HCT116 (cell line): Measurements from ENCODE around the gene CEP72. TPM values are rescaled to one million over a fixed set of nuclear protein-coding genes. Genes with fewer than 3 reads are reported as not detected.

Source experiments
- ATAC-seq: fragments of 200-7000 bp; cut with Tn5 transposase; 2 replicates; pipeline ENCODE4 v1.9.1; 2020; ENCODE audit warnings: mild to moderate bottlenecking, moderate library complexity
- BruUV-seq: library from RNA; stranded (reverse); fragments of 400-500 nt; replicated peaks from 2 replicates; lab custom pipeline; 2021; lab: Mats Ljungman, UMichigan
- CTCF ChIA-PET: fragments of 300-600 bp; sonication (Branson Sonifier 250); formaldehyde crosslinking; loops from one replicate; lab custom pipeline; 2021; ENCODE audit warnings: antibody characterized with exemption; lab: Charles Lee
- POLR2A ChIA-PET: fragments of 300-600, 350-600 bp; sonication (Branson Sonifier 250); formaldehyde crosslinking; loops from one replicate; lab custom pipeline; 2021; ENCODE audit warnings: antibody characterized with exemption; lab: Charles Lee
- RAD21 ChIA-PET, 2 experiments: fragments of 300-600 bp; sonication (Branson Sonifier 250); formaldehyde crosslinking; loops; one replicate each; lab custom pipeline; 2023; ENCODE audit warnings: low total read pairs in 2 of 2; ENCODE audit not compliant: uncharacterized antibody in 2 of 2, unreplicated experiment in 2 of 2, low non-redundant PET in 1 of 2; lab: Charles Lee
- DNase-seq: peaks from one replicate; pipeline ENCODE4 v3.0.0-alpha.2; 2010; ENCODE audit warnings: low read depth, low spot score
- H2AFZ ChIP-seq: fragments of 200-600 bp; shearing (Covaris generic), sonication (generic); 2 replicates; pipeline ENCODE4 v1.6.1; 2017; ENCODE audit warnings: low read depth, mixed run types, mixed read lengths, antibody characterized with exemption, low read length; ENCODE audit not compliant: poor library complexity, severe bottlenecking
- H3K27ac ChIP-seq: 2 replicates; pipeline ENCODE4 v1.5.1; 2012; ENCODE audit warnings: low read depth, low read length
- H3K27me3 ChIP-seq: fragments of 200-600 bp; sonication (generic); 2 replicates; pipeline ENCODE4 v1.6.1; 2016; ENCODE audit warnings: mixed run types, low read length, mixed read lengths; ENCODE audit not compliant: insufficient read depth
- H3K36me3 ChIP-seq, 2 experiments: fragments of 200-500 bp in 1 of 2; fragments of 200-600 bp in 1 of 2; sonication (Bioruptor generic) in 1 of 2; sonication (generic) in 1 of 2; 2 replicates each; pipeline versions ENCODE4 v1.5.1 to v1.6.1; 2014 to 2016; ENCODE audit warnings: low read length in 2 of 2, inconsistent platforms in 1 of 2, mixed read lengths in 1 of 2, mixed run types in 1 of 2; ENCODE audit not compliant: insufficient read depth in 2 of 2, control insufficient read depth in 1 of 2
- H3K4me1 ChIP-seq, 2 experiments: fragments of 200-600 bp in 1 of 2; sonication (generic) in 1 of 2; 2 replicates each; pipeline versions ENCODE4 v1.5.1 to v1.6.1; 2012 to 2017; ENCODE audit warnings: low read length in 2 of 2, inconsistent platforms in 1 of 2, mild to moderate bottlenecking in 1 of 2, mixed read lengths in 1 of 2, mixed run types in 1 of 2, moderate library complexity in 1 of 2; ENCODE audit not compliant: insufficient read depth in 2 of 2, control insufficient read depth in 1 of 2
- H3K4me2 ChIP-seq: fragments of 200-600 bp; sonication (generic); 2 replicates; pipeline ENCODE4 v1.6.1; 2017; ENCODE audit warnings: mixed run types, low read length, mixed read lengths
- H3K4me3 ChIP-seq, 2 experiments: fragments of 200-600 bp in 1 of 2; sonication (generic) in 1 of 2; replicated peaks in 1 of 2; 2 replicates each; pipeline ENCODE4 v1.5.1; 2011 to 2016; ENCODE audit warnings: low read length in 2 of 2, control low read depth in 1 of 2, low read depth in 1 of 2, mild to moderate bottlenecking in 1 of 2, mixed read lengths in 1 of 2, mixed run types in 1 of 2
- H3K79me2 ChIP-seq: fragments of 200-600 bp; sonication (generic); 2 replicates; pipeline ENCODE4 v1.6.1; 2017; ENCODE audit warnings: mild to moderate bottlenecking, mixed run types, low read length, moderate library complexity, mixed read lengths; ENCODE audit not compliant: insufficient read depth
- H3K9ac ChIP-seq: fragments of 200-600 bp; sonication (generic); 2 replicates; pipeline ENCODE4 v1.6.1; 2016; ENCODE audit warnings: low read length, mixed read lengths
- H3K9me2 ChIP-seq: fragments of 200-600 bp; sonication (generic), shearing (Covaris generic); 2 replicates; pipeline ENCODE4 v1.6.1; 2017; ENCODE audit warnings: mixed run types, mild to moderate bottlenecking, moderate library complexity; ENCODE audit not compliant: insufficient read depth
- H3K9me3 ChIP-seq, 2 experiments: fragments of 200-500 bp in 1 of 2; fragments of 200-600 bp in 1 of 2; sonication (Bioruptor generic) in 1 of 2; sonication (generic) in 1 of 2; 2 replicates each; pipeline ENCODE4 v1.6.1; 2014 to 2017; ENCODE audit warnings: low read length in 2 of 2, mixed read lengths in 2 of 2, inconsistent platforms in 1 of 2, low read depth in 1 of 2, mild to moderate bottlenecking in 1 of 2, mixed run types in 1 of 2, moderate library complexity in 1 of 2; ENCODE audit not compliant: control insufficient read depth in 1 of 2, insufficient read depth in 1 of 2
- H4K20me1 ChIP-seq: fragments of 200-600 bp; sonication (generic), shearing (Covaris generic); 2 replicates; pipeline ENCODE4 v1.6.1; 2017; ENCODE audit warnings: mixed run types, mild to moderate bottlenecking, moderate library complexity; ENCODE audit not compliant: insufficient read depth
- CEBPB ChIP-seq: IDR thresholded peaks from 2 replicates; pipeline ENCODE4 v1.6.1; 2012; ENCODE audit warnings: low read depth
- CTCF ChIP-seq, 3 experiments: fragments of 200-600 bp in 1 of 3; sonication (generic) in 1 of 3; IDR thresholded peaks in 2 of 3; conservative IDR thresholded peaks in 1 of 3; 2 replicates each; pipeline ENCODE4 v1.5.1; 2012 to 2017; ENCODE audit warnings: low read depth in 2 of 3, low read length in 2 of 3, antibody characterized with exemption in 1 of 3, borderline replicate concordance in 1 of 3, control low read depth in 1 of 3, mild to moderate bottlenecking in 1 of 3, mixed read lengths in 1 of 3, mixed run types in 1 of 3, moderate library complexity in 1 of 3; ENCODE audit not compliant: insufficient read depth in 1 of 3
- ELF1 ChIP-seq: IDR thresholded peaks from 2 replicates; pipeline ENCODE4 v1.6.1; 2012; ENCODE audit warnings: low read depth, borderline replicate concordance
- FOSL1 ChIP-seq: IDR thresholded peaks from 2 replicates; pipeline ENCODE4 v1.6.1; 2012; ENCODE audit warnings: low read depth
- POLR2AphosphoS5 ChIP-seq: IDR thresholded peaks from 2 replicates; pipeline ENCODE4 v1.6.1; 2011; ENCODE audit warnings: mild to moderate bottlenecking, low read depth, low read length, moderate library complexity
- REST ChIP-seq: IDR thresholded peaks from 2 replicates; pipeline ENCODE4 v1.6.1; 2012; ENCODE audit warnings: low read depth
- SIN3A ChIP-seq: IDR thresholded peaks from 2 replicates; pipeline ENCODE4 v1.6.1; 2012; ENCODE audit warnings: low read depth
- SRF ChIP-seq: IDR thresholded peaks from 2 replicates; pipeline ENCODE4 v1.6.1; 2012; ENCODE audit warnings: low read depth
- TCF7L2 ChIP-seq: IDR thresholded peaks from 2 replicates; pipeline ENCODE4 v1.7.0; 2011; ENCODE audit warnings: borderline replicate concordance, inconsistent platforms; ENCODE audit not compliant: insufficient read depth, insufficient read length; ENCODE audit errors: extremely low read depth
- ZBTB33 ChIP-seq: IDR thresholded peaks from 2 replicates; pipeline ENCODE4 v1.6.1; 2011; ENCODE audit warnings: mild to moderate bottlenecking, low read length, moderate library complexity; ENCODE audit not compliant: insufficient replicate concordance; ENCODE audit errors: extremely low read depth
- intact Hi-C: fragments of 100-400 bp; cut with micrococcal nuclease; formaldehyde crosslinking; loops from 2 replicates; pipeline ENCODE4 v1.10.0; 2022
- total RNA-seq: library from RNA; stranded (reverse); gene quantifications from one replicate; pipeline ENCODE4 v1.2.1, GENCODE V29; 2021; ENCODE audit not compliant: unreplicated experiment

CEP72 gene
- total RNA-seq, 1 experiment from 2014 or later: 25.6 TPM

- Histone ChIP-seq H4K20me1 (no peaks in the 10 kb centered on the region), H3K4me2 (no peak overlapping the region), H3K9me2 (no peaks in the 10 kb centered on the region), H3K4me3 (no peak overlapping the region), H2AFZ (no peak overlapping the region), H3K9me3 (peaks cover 0 to 9% of the 10 kb centered on the region in 2 experiments; a peak in 1 of 4 replicates), H3K36me3 (peaks cover 15 to 49% of the 10 kb centered on the region in 2 experiments; a peak in 3 of 4 replicates), H3K27ac (0 out of 2 replicates have a peak overlapping the region, but pooled peaks have one; percentile 22), H3K79me2 (peaks cover 17% of the 10 kb centered on the region; the same call in 1 of the 2 replicates), H3K9ac (no peak overlapping the region), H3K27me3 (no peaks in the 10 kb centered on the region), H3K4me1 (no peaks in the 10 kb centered on the region)
- TF ChIP-seq TCF7L2 (no peak), CEBPB (no peak), CTCF (IDR thresholded peaks at IDR 0.05 in 2 of 3, conservative IDR thresholded peaks at IDR 0.05 in 1 of 3; ENCODE audit: borderline replicate concordance in 1 of 3, insufficient read depth in 1 of 3, low read depth in 2 of 3, low read length in 2 of 3) (no peak)
- ChIA-PET CTCF (no interaction called here), RAD21 (no interaction called here), POLR2A (no interaction called here)
- no peak for ATAC-seq
- BruUV-seq: no TSS peak
- DNase-seq: no peak
- intact Hi-C loops: no loop called here
Observed at GRCh38 chr5:647311-647710, 35.2 kb downstream of the CEP72 start.

- CTCF ChIA-PET: no interaction called here
Observed at GRCh38 chr5:647727-648126, 35.6 kb downstream of the CEP72 start.

More at GRCh38 chr5:647727-648126, 35.6 kb downstream of the CEP72 start:
- ChIA-PET RAD21 (no interaction called here), POLR2A (no interaction called here)
- ATAC-seq (no peak), DNase-seq (no peak)
- peaks cover 0 to 9% of the 10 kb centered on the region in 2 experiments; a peak in 1 of 4 replicates for H3K9me3 ChIP-seq
- no peaks in the 10 kb centered on the region for H3K9me2 ChIP-seq
- H3K36me3 ChIP-seq: peaks cover 15 to 51% of the 10 kb centered on the region in 2 experiments; a peak in 3 of 4 replicates
- H2AFZ ChIP-seq: no peak overlapping the region
- no peaks in the 10 kb centered on the region for H3K27me3 ChIP-seq
- TF ChIP-seq TCF7L2 (no peak), ELF1 (no peak), POLR2AphosphoS5 (no peak), FOSL1 (no peak), SIN3A (no peak), CEBPB (no peak), SRF (no peak), ZBTB33 (no peak), REST (no peak)
- H3K4me1 ChIP-seq: no peaks in the 10 kb centered on the region
- H4K20me1 ChIP-seq: no peaks in the 10 kb centered on the region
- no TSS peak for BruUV-seq
- peak overlapping the region; percentile 25; the same call in 1 of the 2 replicates for H3K27ac ChIP-seq
- H3K79me2 ChIP-seq: peaks cover 17% of the 10 kb centered on the region; the same call in 1 of the 2 replicates
- intact Hi-C loops: no loop called here
- no peak overlapping the region for H3K4me3 ChIP-seq
- no peak overlapping the region for H3K4me2 ChIP-seq
- H3K9ac ChIP-seq: no peak overlapping the region
